ENCODE data around the gene ALCAM. TPM values are rescaled to one million over a fixed set of nuclear protein-coding genes. Genes with fewer than 3 reads are reported as not detected.

ALCAM gene
- total RNA-seq, 1 donor from 2014 or later: 54.4 TPM

GRCh38 chr3:105347625-105348302 is 18.9 kb upstream of the ALCAM start:
- Histone ChIP-seq H4K20me1 (ENCODE audit: low read depth) (no peaks in the 10 kb centered on the region), H3F3A (ENCODE audit: low read depth) (no peaks in the 10 kb centered on the region), H2AFZ (replicated peaks) (peak overlapping the region; percentile 2), H3K79me2 (ENCODE audit: low read depth) (no peaks in the 10 kb centered on the region), H3K4me1 (no peaks in the 10 kb centered on the region), H3K9me3 (ENCODE audit: low read depth) (no peaks in the 10 kb centered on the region), H3K4me3 (no peak overlapping the region), H3K4me2 (no peak overlapping the region), H3K9ac (no peak overlapping the region), H3K27ac (no peak overlapping the region), H3K27me3 (peaks cover 2% of the 10 kb centered on the region), H3K36me3 (no peaks in the 10 kb centered on the region)
- no peak for DNase-seq (ENCODE audit: low spot score)
- TF ChIP-seq EZH2phosphoT487 (IDR thresholded peaks at IDR 0.05) (no peak), EZH2 (IDR thresholded peaks at IDR 0.05) (no peak)
- Mint-ChIP-seq H3K9me3 (no peaks in the 10 kb centered on the region), H3K4me3 (no peak overlapping the region), H3K27ac (no peak overlapping the region), H3K36me3 (no peaks in the 10 kb centered on the region), H3K27me3 (ENCODE audit: insufficient read depth, low read depth) (peaks cover 2% of the 10 kb centered on the region), H3K4me1 (no peaks in the 10 kb centered on the region)

GRCh38 chr3:105348307-105348706 is 18.4 kb upstream of the ALCAM start:
- no peak overlapping the region for H3K27ac Mint-ChIP-seq
- H3K4me3 Mint-ChIP-seq: no peak overlapping the region
- H3K79me2 ChIP-seq (ENCODE audit: low read depth): no peaks in the 10 kb centered on the region
- no peaks in the 10 kb centered on the region for H3K4me1 Mint-ChIP-seq
- H3K4me3 ChIP-seq: no peak overlapping the region
- no peak overlapping the region for H3K27ac ChIP-seq
- H3K27me3 ChIP-seq: peaks cover 8% of the 10 kb centered on the region
- H3K27me3 Mint-ChIP-seq (ENCODE audit: insufficient read depth, low read depth): peaks cover 2% of the 10 kb centered on the region
- no peak overlapping the region for H2AFZ ChIP-seq (replicated peaks)
- H3K36me3 Mint-ChIP-seq: no peaks in the 10 kb centered on the region
- H3K9ac ChIP-seq: no peak overlapping the region
- DNase-seq (ENCODE audit: low spot score): no peak
- no peaks in the 10 kb centered on the region for H3K9me3 ChIP-seq (ENCODE audit: low read depth)
- no peak for TF ChIP-seq EZH2phosphoT487 (IDR thresholded peaks at IDR 0.05)
- no peak for TF ChIP-seq EZH2 (IDR thresholded peaks at IDR 0.05)
- TF ChIP-seq CTCF (IDR thresholded peaks at IDR 0.05): no peak
- H3F3A ChIP-seq (ENCODE audit: low read depth): no peaks in the 10 kb centered on the region
- H4K20me1 ChIP-seq (ENCODE audit: low read depth): no peaks in the 10 kb centered on the region
- no peaks in the 10 kb centered on the region for H3K4me1 ChIP-seq
- no peak overlapping the region for H3K4me2 ChIP-seq
- H3K9me3 Mint-ChIP-seq: no peaks in the 10 kb centered on the region
- H3K36me3 ChIP-seq: no peaks in the 10 kb centered on the region

- H3K4me3 ChIP-seq: no peak overlapping the region
- no peak overlapping the region for H3K27ac ChIP-seq
- no peaks in the 10 kb centered on the region for H4K20me1 ChIP-seq (ENCODE audit: low read depth)
- Mint-ChIP-seq H3K9me3 (peaks cover 4% of the 10 kb centered on the region), H3K36me3 (no peaks in the 10 kb centered on the region), H3K27ac (no peak overlapping the region), H3K4me1 (peaks cover 9% of the 10 kb centered on the region), H3K27me3 (ENCODE audit: insufficient read depth, low read depth) (peaks cover 2% of the 10 kb centered on the region), H3K4me3 (no peak overlapping the region)
- peak; percentile 16 for DNase-seq (ENCODE audit: low spot score)
- H3K4me2 ChIP-seq: no peak overlapping the region
- H3K79me2 ChIP-seq (ENCODE audit: low read depth): no peaks in the 10 kb centered on the region
- H3K9me3 ChIP-seq (ENCODE audit: low read depth): no peaks in the 10 kb centered on the region
- TF ChIP-seq CTCF (IDR thresholded peaks at IDR 0.05) (no peak), EZH2 (IDR thresholded peaks at IDR 0.05) (no peak), EZH2phosphoT487 (IDR thresholded peaks at IDR 0.05) (no peak)
- H3K4me1 ChIP-seq: peaks cover 5% of the 10 kb centered on the region
- H3F3A ChIP-seq (ENCODE audit: low read depth): peaks cover 6% of the 10 kb centered on the region
- peaks cover 20% of the 10 kb centered on the region for H3K27me3 ChIP-seq
- no peaks in the 10 kb centered on the region for H3K36me3 ChIP-seq
- H2AFZ ChIP-seq (replicated peaks): no peak overlapping the region
- no peak overlapping the region for H3K9ac ChIP-seq
These were observed 16.9 kb upstream of the ALCAM start for GRCh38 chr3:105349684-105350387.

GRCh38 chr3:105351821-105352220 is 14.9 kb upstream of the ALCAM start:
- no peaks in the 10 kb centered on the region for H4K20me1 ChIP-seq (ENCODE audit: low read depth)
- no peak overlapping the region for H3K4me3 ChIP-seq
- H3K36me3 Mint-ChIP-seq: no peaks in the 10 kb centered on the region
- peaks cover 23% of the 10 kb centered on the region for H3K27me3 ChIP-seq
- peaks cover 2% of the 10 kb centered on the region for H3K27me3 Mint-ChIP-seq (ENCODE audit: insufficient read depth, low read depth)
- H3K36me3 ChIP-seq: no peaks in the 10 kb centered on the region
- no peaks in the 10 kb centered on the region for H3K9me3 ChIP-seq (ENCODE audit: low read depth)
- H3K9me3 Mint-ChIP-seq: peaks cover 4% of the 10 kb centered on the region
- H2AFZ ChIP-seq (replicated peaks): no peak overlapping the region
- TF ChIP-seq CTCF (IDR thresholded peaks at IDR 0.05) (no peak), EZH2 (IDR thresholded peaks at IDR 0.05) (no peak), EZH2phosphoT487 (IDR thresholded peaks at IDR 0.05) (no peak)
- H3K9ac ChIP-seq: no peak overlapping the region
- no peaks in the 10 kb centered on the region for H3K79me2 ChIP-seq (ENCODE audit: low read depth)
- H3K4me2 ChIP-seq: no peak overlapping the region
- H3K27ac ChIP-seq: no peak overlapping the region
- peaks cover 5% of the 10 kb centered on the region for H3K4me1 ChIP-seq
- no peak for DNase-seq (ENCODE audit: low spot score)
- H3K4me1 Mint-ChIP-seq: peaks cover 25% of the 10 kb centered on the region
- no peak overlapping the region for H3K27ac Mint-ChIP-seq
- no peak overlapping the region for H3K4me3 Mint-ChIP-seq
- H3F3A ChIP-seq (ENCODE audit: low read depth): peaks cover 6% of the 10 kb centered on the region
